Breast epithelium (tissue), 4 donors: ENCODE measurements around the gene DDR1. TPM values are rescaled to one million over a fixed set of nuclear protein-coding genes. Genes with fewer than 3 reads are reported as not detected.

Experiments
- DNase-seq, 2 donors: peaks; one replicate each; pipeline ENCODE4 v3.0.0-alpha.2; 2019; ENCODE audit warnings: low spot score in 2 of 2
- H3K27ac ChIP-seq, 2 donors: fragments of 200-600 bp; sonication (generic) in 1 of 2; one replicate each; pipeline ENCODE4 v1.5.1; 2016 to 2019; ENCODE audit warnings: mild to moderate bottlenecking in 1 of 2
- H3K27me3 ChIP-seq, 2 donors: fragments of 200-600 bp; sonication (generic) in 1 of 2; one replicate each; pipeline versions ENCODE4 v1.5.1 to v1.6.0; 2017 to 2019; ENCODE audit warnings: control low read depth in 1 of 2, mild to moderate bottlenecking in 1 of 2
- H3K36me3 ChIP-seq: fragments of 200-600 bp; one replicate; pipeline ENCODE4 v1.5.1; 2019
- H3K4me1 ChIP-seq, 2 donors: fragments of 200-600 bp; sonication (generic); one replicate each; pipeline ENCODE4 v1.5.1; 2016 to 2019; ENCODE audit warnings: control low read depth in 1 of 2
- H3K4me3 ChIP-seq, 3 donors: fragments of 200-600 bp; sonication (generic); 1 replicate in 2 of 3; 2 replicates in 1 of 3; pipeline ENCODE4 v1.5.1; 2016 to 2019; ENCODE audit warnings: mild to moderate bottlenecking in 3 of 3, moderate library complexity in 2 of 3
- H3K9me3 ChIP-seq, 2 donors: fragments of 200-600 bp; sonication (generic) in 1 of 2; one replicate each; pipeline ENCODE4 v1.5.1; 2016 to 2019; ENCODE audit warnings: control low read depth in 1 of 2
- CTCF ChIP-seq, 3 donors: fragments of 450-650 bp; IDR thresholded peaks; one replicate each; pipeline ENCODE4 v1.5.1; 2016 to 2017; ENCODE audit warnings: antibody characterized with exemption in 3 of 3, mild to moderate bottlenecking in 3 of 3, moderate library complexity in 3 of 3
- POLR2A ChIP-seq: fragments of 450-650 bp; IDR thresholded peaks from one replicate; pipeline ENCODE4 v1.6.1; 2016; ENCODE audit warnings: antibody characterized with exemption, mild to moderate bottlenecking, moderate library complexity
- POLR2AphosphoS5 ChIP-seq, 3 donors: sonication (generic); formaldehyde crosslinking; IDR thresholded peaks; one replicate each; pipeline ENCODE4 v1.6.1; 2017; ENCODE audit warnings: antibody characterized with exemption in 3 of 3
- intact Hi-C: fragments of 100-400 bp; cut with DNase I; formaldehyde crosslinking; loops from one replicate; pipeline ENCODE4 v1.15.1; 2023; ENCODE audit warnings: low total_unique reads
- total RNA-seq, 3 donors: library from RNA; depleted of rRNA; stranded (reverse); fragments of >200 nt; gene quantifications; one replicate each; pipeline ENCODE4 v1.1.0, GENCODE V29; 2016

The DDR1 gene
- total RNA-seq, 3 donors from 2014 or later: 18.1 to 149 (median 72.1) TPM

GRCh38 chr6:30895343-30895742 is 11.0 kb downstream of the DDR1 start:
- H3K9me3 ChIP-seq: no peaks in the 10 kb centered on the region
- TF ChIP-seq POLR2AphosphoS5 (IDR thresholded peaks at IDR 0.05) (no peak), CTCF (IDR thresholded peaks at IDR 0.05) (no peak), POLR2A (no peak)
- H3K27me3 ChIP-seq: no peaks in the 10 kb centered on the region
- H3K27ac ChIP-seq: no peak overlapping the region
- no peaks in the 10 kb centered on the region for H3K4me1 ChIP-seq
- H3K36me3 ChIP-seq: no peaks in the 10 kb centered on the region
- intact Hi-C loops: no loop called here
- DNase-seq: no peak
- no peak overlapping the region for H3K4me3 ChIP-seq

- TF ChIP-seq CTCF (IDR thresholded peaks at IDR 0.05) (no peak), POLR2AphosphoS5 (IDR thresholded peaks at IDR 0.05) (no peak), POLR2A (no peak)
- no peak for DNase-seq
- H3K36me3 ChIP-seq: no peaks in the 10 kb centered on the region
- no peak overlapping the region for H3K27ac ChIP-seq
- H3K4me3 ChIP-seq: no peak overlapping the region
- no peaks in the 10 kb centered on the region for H3K4me1 ChIP-seq
- no peaks in the 10 kb centered on the region for H3K9me3 ChIP-seq
- intact Hi-C loops: no loop called here
- H3K27me3 ChIP-seq: no peaks in the 10 kb centered on the region
Measured at GRCh38 chr6:30896541-30896940, 12.2 kb downstream of the DDR1 start.

- intact Hi-C loops: no loop called here
- H3K4me1 ChIP-seq: no peaks in the 10 kb centered on the region
- no peak overlapping the region for H3K4me3 ChIP-seq
- H3K27ac ChIP-seq: no peak overlapping the region
- H3K9me3 ChIP-seq: no peaks in the 10 kb centered on the region
- TF ChIP-seq POLR2A: no peak
- no peak for TF ChIP-seq CTCF (IDR thresholded peaks at IDR 0.05)
- no peak for TF ChIP-seq POLR2AphosphoS5 (IDR thresholded peaks at IDR 0.05)
- no peaks in the 10 kb centered on the region for H3K36me3 ChIP-seq
- no peak for DNase-seq
- H3K27me3 ChIP-seq: no peaks in the 10 kb centered on the region
Measured at GRCh38 chr6:30897882-30898281, 13.6 kb downstream of the DDR1 start.

- no peak overlapping the region for H3K27ac ChIP-seq
- H3K4me3 ChIP-seq: no peak overlapping the region
- intact Hi-C loops: no loop called here
- no peaks in the 10 kb centered on the region for H3K4me1 ChIP-seq
- no peaks in the 10 kb centered on the region for H3K9me3 ChIP-seq
- DNase-seq: no peak
- H3K36me3 ChIP-seq: no peaks in the 10 kb centered on the region
- no peaks in the 10 kb centered on the region for H3K27me3 ChIP-seq
- no peak for TF ChIP-seq POLR2A
- TF ChIP-seq POLR2AphosphoS5 (IDR thresholded peaks at IDR 0.05): no peak
- no peak for TF ChIP-seq CTCF (IDR thresholded peaks at IDR 0.05)
Measured at GRCh38 chr6:30898750-30899360, 14.5 kb downstream of the DDR1 start.

- H3K27me3 ChIP-seq: no peaks in the 10 kb centered on the region
- no peak overlapping the region for H3K27ac ChIP-seq
- intact Hi-C loops: no loop called here
- no peak for DNase-seq
- no peaks in the 10 kb centered on the region for H3K9me3 ChIP-seq
- no peak for TF ChIP-seq CTCF (IDR thresholded peaks at IDR 0.05)
- TF ChIP-seq POLR2AphosphoS5 (IDR thresholded peaks at IDR 0.05): no peak
- TF ChIP-seq POLR2A: no peak
- no peaks in the 10 kb centered on the region for H3K36me3 ChIP-seq
- no peaks in the 10 kb centered on the region for H3K4me1 ChIP-seq
- H3K4me3 ChIP-seq: no peak overlapping the region
Measured at GRCh38 chr6:30900863-30901417, 16.6 kb downstream of the DDR1 start.
